SHP77 treated with DMSO at 0.1 percent for 48 hours (cell line): ENCODE measurements around the gene USP14.

Experiments
- DNase-seq: peaks from one replicate; lab custom pipeline; 2025; lab: John Stamatoyannopoulos, UW

The USP14 gene

GRCh38 chr18:227902-228301, 69.5 kb downstream of the USP14 start:
- no peak for DNase-seq

DNA sequence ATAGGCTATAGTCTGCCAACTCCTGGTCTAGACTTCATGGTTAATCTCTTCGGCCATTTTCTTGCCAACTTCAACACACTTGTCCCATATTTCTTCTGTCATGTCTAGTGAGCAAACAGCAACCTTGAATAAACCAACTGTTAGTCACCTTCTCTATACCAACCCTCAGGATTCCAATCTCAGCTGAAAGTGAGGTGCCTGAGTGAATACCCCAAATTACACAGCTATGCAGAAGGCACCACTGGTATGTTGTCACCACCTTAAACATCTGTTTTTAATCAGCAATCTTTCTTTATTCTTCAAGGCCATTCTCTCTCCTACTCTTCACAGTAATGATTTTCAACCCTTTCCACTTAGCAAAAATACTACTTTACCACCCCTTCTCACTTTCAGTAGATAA, 70.2 kb downstream of the USP14 start:
- DNase-seq: no peak

GRCh38 chr18:231563-231962, 73.2 kb downstream of the USP14 start:
- DNase-seq: no peak

DNA sequence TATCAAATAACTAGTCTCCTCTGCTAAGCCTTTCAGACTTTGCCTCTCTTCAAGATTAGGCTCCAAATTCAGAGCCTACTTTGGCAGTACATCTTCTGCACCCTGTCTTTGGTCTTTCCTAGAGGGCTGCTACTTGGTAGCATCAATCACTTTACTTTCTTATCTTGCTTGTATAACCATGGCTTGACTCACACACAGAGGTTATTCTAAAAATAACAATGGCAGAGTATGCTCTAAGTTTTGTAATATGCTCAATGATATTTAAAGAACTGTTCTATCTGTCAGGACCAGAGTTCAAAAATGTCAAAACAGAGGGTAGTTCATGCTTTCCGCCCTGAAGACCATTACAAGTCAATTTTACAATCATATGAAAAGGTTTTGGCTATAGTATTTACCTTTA, 81.8 kb downstream of the USP14 start:
- DNase-seq: no peak

- DNase-seq: no peak
Measured at GRCh38 chr18:245282-245847, 87.0 kb downstream of the USP14 start.

- no peak for DNase-seq
Measured at GRCh38 chr18:248053-248452, 89.7 kb downstream of the USP14 start.

- no peak for DNase-seq
Measured at GRCh38 chr18:250685-251084, 92.3 kb downstream of the USP14 start.

DNA sequence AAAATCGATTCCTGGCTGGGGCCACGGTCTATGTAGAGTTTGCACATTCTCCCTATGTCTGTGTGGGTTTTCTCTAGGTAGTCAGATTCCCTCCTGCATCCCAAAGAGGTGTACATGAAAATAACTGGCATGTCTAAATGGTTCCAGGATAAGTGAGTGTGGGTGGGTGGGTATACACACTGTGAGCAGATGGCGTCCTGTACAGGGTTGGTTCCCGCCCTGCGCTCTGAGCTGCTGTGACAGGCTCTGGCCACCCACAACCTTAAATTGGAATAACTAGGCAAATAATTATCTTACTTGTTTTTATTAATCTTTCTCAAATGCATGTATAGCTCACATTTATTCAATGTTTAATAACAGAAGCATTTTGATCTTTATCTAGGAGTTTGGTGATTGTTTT, 93.2 kb downstream of the USP14 start:
- DNase-seq: no peak

- DNase-seq: no peak
Measured at GRCh38 chr18:253121-253520, 94.8 kb downstream of the USP14 start.

GRCh38 chr18:255171-255570, 96.8 kb downstream of the USP14 start:
- no peak for DNase-seq

GRCh38 chr18:260547-260946, 102.2 kb downstream of the USP14 start:
- DNase-seq: no peak

DNA sequence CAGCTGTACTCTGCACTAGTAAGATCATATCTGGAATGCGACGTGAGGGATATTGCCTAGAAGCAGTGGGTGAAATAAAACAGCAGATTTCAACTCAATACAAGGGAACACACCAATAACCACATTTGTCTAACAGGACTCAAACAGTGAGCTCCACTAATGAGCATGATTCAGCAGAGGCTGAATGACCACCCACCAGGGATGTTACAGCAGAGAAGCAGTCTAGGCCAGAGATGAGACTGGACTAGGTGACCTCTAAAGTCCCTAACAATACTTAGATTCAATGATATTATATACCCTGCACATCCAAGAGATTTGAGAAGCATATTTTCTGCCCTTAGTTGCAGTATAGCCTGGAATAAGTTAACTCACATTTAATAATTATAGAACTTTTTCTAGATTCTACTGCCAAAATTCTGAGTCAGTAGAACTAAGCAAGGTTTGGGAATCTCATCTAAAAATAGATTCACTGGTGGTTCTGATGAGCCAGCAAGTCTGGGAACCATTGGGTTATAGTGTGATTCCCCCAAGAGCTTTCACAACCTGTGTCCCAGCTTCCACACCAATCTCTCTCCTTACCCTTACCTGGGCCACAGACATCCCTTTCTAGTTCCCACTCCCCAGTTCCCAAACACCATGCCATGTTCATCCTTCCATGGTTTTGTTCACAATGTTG, 103.2 kb downstream of the USP14 start:
- DNase-seq: no peak
